NCI-H146 treated with DMSO at 0.1 percent for 48 hours (cell line): ENCODE results near the gene TMEM92.
A peak's percentile ranks its signal among the peaks of the same experiment; 100 is the strongest.
"Not testable (repeated sequence)": the region's sequence is repeated elsewhere in the genome, so short reads cannot be mapped to it uniquely, and the experiment has no call there.

ENCODE experiments used
- DNase-seq: peaks from one replicate; lab custom pipeline; 2025; ENCODE audit not compliant: unreplicated experiment; lab: John Stamatoyannopoulos, UW

TMEM92 gene

DNA sequence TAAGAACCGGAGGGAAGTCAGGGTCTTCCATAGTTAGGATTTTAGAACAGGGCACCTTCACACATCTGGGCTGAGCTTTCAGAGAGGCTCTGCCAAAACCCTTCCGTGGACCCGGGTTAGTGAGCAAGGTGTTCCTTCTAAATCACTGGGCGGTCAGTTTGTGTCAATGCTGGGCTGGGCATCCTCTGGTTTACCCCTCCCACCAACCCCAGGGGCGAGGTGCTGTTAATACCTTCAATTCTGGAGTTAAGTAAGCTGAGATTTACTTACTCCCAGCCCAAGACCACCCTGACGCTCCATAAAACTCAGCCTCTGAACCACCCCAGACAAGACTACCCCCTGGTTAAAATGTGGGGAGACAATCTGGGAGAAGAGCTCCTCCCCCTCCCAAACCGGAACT lies 1.0 kb downstream of the TMEM92 start:
- DNase-seq, result no peak

DNA sequence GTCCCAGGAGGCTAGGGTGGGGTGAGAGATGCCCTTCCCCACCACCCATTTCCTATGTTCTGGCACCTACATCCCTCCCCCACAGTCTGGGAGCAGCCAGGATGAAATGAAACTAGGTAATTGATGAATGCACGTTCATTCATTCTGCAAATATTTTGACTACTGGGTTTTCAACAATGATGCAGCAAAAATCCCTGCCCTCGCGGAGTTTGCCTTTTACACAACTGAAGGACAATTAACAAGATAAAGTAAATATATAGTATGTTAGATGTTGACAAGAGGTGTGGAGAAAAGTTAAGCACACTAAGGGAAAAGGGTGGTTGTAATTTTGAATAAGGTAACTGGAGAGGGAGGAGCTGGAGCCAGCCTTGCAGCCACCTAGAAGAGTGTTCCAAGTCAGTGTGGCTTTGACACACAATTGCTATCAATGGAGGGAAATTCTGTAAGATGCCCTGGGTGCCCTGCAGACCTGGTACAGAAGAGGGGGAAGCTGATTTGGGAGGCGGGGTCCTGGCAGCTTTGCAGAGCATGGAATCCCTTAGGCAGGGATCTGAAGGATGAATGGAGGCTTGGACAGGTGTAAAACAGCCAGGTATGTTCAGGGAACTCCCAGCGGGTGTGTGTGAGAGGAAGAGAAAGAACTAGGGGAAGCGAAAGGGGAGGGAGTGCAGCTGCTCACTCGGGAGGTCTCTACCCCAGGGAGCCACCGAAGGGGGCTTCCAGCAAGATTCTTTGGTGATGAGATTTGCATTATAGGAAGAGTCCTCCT lies 2.5 kb downstream of the TMEM92 start:
- DNase-seq, result no peak

DNA sequence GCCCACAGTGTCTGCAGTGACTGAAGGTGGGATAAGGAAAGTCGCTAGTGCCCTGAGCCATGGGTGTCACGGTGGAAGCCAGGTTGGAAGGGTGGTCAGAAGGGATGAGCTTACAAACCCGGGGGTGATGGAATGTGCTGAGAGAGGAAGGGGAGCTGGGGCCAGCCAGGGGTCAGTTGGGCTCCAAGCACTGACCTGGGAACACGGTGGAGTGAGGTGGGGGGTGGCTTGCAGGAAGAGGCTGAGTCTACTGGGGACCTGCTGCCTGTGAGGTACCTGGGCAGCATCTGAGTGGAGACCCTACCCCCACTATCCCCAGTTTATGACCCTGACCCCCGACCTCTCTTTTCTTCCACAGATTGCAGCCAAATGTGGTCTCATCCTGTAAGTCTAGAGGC lies 3.1 kb downstream of the TMEM92 start:
- no peak for DNase-seq

GRCh38 chr17:50278526-50279180 lies 4.4 kb downstream of the TMEM92 start:
- DNase-seq, result no peak

DNA sequence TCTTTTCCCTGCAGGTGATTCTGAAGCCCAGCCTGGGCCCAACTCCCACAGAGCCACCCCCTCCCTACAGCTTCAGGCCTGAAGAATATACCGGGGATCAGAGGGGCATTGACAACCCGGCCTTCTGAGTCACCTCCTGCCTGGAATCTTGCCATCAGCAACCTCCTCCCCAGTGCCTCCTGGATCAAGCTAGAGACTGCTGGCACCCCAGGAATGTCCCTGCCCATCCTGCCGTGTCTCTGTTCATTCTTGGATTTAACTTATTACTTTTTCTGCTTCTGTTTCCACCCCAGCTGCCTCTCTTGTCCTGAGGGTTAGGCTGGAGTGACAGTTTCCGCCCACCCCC lies 4.9 kb downstream of the TMEM92 start:
- DNase-seq, result no peak

DNA sequence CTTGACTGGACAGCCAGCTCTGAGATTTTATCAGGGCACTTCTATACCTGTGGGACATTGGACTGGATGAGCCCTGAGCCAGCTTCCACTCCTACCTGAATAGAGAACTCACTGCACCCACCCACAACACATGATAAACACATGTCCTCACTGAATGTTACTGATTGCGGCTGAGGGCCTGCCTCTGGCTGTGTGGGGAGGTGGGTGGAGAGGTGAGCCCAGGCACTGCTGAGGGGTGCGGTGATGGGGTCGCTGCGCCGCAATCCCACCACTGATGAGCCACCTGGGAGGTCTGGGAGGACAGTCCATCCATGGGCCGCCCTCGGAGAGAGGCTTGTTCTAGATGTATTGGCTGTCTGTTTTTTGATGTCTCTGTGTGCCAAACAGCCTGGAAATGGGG lies 5.4 kb downstream of the TMEM92 start:
- no peak for DNase-seq

DNA sequence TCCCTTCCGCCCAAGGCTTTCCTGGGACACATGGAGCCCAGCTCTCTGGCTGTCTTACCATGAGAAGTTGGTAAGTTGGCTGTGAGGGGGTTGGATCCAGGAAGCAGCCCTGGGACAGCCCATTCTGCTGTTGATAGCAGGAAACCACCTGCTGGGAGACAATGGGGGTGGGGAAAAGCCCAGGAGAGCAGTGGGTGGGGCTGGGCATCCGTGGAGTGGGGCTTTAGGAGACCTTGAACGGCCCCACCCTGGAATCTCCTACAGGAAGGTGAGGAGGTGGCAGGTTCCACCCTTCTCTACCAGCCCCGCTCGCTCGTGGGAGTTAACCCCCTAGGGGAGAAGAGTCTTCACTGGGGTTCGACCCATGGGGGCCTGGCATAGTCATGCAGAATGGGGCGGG lies 5.8 kb downstream of the TMEM92 start:
- no peak for DNase-seq

DNA sequence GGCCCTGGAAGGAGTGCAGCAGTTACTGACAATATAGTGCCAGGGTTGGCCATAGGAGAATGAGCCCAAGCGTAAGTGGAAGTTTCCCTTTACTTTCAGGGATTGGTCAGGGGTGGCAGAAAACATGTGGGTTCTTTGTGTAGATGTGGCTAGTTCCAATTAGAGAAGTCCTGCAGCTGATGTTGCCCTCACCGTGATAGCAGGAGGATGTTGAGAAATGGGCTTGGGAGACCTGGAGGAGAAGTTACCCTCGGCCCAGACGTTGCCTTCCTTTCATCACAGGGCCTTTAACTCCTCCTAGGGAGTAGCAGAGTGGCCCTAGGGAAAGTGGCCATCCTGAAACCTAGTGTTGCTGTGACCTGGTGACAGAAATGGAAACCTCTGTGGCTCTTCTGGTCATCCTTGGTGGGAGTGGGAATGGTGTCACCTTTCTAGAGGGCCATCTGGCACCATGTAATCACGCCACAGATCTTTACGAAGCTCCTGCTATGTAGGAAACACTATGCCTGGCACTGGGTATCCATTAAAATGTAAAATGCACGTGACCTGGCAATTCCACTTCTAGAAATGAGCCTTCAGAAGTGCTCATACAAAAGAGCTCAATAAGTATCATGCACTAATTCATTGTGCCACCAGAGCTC lies 6.7 kb downstream of the TMEM92 start:
- DNase-seq, result no peak

DNA sequence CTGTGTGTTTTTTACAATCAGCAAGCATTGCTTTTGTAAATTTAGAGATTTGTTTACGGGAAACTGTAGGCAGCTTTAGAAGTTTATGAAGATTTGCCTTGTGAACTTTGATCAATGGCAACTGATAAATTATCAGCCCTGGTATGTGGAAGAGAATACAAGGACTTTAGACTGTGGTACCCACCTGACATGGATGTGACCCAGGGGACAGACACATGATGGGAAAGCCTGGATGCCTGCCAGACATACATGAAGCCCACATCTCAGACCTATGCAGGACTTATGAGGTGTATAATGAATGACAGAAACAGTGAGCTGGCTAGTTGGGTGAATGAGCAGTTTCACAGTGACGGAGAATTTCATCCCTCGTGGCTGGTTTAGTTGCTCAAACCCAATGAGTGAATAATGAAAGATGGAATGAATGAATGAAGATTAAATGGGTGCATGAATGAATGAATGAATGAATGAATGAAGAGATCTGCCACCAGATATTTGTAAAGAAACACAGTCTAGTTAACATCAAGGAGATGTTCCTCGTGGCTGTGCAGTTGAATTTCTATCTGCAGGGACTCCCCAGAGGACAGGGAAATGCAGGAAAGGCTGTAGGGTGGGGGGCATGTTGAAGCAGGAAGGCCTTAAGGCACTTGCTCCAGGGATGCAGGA lies 7.6 kb downstream of the TMEM92 start:
- DNase-seq, result no peak

GRCh38 chr17:50283246-50283645 lies 9.0 kb downstream of the TMEM92 start:
- no peak for DNase-seq

DNA sequence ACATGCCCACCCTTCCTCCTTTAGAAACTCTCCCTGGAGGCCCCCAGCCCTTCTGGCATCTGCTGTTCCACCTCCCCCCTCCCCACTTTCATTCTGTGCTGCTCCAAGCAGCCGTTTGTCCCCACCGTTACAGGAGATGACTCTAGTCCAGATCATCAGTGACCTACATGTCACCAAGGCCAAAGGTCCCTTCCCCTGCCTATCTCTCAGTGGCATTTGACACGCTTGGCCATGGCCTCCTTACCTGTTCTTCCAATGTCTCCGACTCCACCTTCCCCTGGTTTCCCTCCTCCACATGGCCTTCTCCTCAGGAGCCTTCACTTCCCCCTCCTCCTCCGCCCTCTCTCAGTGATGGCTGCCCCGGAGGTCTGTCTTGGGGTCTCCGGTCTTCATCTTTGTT lies 9.4 kb downstream of the TMEM92 start:
- DNase-seq, result no peak

GRCh38 chr17:50285941-50286340 lies 11.7 kb downstream of the TMEM92 start:
- DNase-seq, result no peak

- DNase-seq, result not testable (repeated sequence)
Measured at GRCh38 chr17:50287302-50287701, 13.0 kb downstream of the TMEM92 start.

DNA sequence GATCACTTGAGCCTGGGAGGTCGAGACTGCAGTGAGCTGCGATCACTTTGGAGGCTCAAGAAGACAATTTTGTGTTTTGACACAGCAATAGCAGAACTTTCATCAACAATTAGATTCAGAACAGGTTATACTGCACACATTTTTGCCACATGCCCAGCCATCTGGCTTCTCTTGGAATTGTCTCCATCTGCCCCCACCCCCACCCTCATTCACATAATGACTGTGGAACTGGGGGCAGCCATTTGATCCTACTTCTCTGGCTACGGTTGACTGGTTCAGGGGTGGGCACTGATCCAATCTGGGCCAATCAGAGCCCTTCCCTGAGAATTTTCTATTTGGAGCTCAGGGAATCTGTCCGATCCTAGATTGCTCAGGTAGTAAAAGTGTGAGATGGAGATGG lies 14.0 kb downstream of the TMEM92 start:
- no peak for DNase-seq

DNA sequence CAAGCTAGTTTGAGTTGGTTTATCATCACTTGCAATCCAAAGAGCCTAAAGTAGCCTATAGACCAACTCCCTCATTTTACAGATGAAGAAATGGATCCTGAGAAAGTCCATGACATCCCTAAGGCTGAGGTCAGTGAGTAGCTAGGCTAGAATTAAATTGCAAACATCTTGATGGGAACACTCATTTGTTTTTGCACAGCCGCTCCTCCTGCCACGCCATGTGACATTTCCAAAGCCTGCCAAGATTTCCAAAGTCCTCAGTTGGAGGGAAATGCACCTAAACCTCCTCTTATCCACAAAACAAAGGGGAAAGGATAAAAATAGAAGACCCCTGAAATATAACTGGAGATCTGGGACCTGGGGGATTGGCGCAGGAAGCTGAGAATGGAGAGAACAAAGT lies 15.0 kb downstream of the TMEM92 start:
- no peak for DNase-seq

GRCh38 chr17:50289991-50290702 lies 15.9 kb downstream of the TMEM92 start:
- DNase-seq, result no peak

DNA sequence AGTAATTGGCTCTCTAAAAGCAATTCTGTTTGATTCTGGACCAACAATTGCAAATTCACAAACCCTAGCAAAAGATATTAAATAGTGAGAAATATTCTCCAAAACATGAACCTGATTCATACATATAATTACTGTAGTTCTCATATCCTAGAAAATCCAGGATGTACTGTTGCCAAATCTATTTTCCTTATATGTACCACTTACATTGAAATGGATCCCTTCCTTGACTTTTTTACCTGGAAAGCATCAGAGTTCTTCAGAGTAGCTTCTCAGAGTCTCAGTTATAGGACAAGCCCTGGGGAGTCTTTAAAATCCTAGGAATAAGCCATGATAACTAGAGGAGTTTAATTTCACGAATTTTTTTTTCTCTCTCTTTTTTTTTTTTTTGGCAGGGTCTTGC lies 16.7 kb downstream of the TMEM92 start:
- no peak for DNase-seq

- no peak for DNase-seq
Measured at GRCh38 chr17:50292465-50292864, 18.2 kb downstream of the TMEM92 start.

- no peak for DNase-seq
Measured at GRCh38 chr17:50295021-50295420, 20.8 kb downstream of the TMEM92 start.

DNA sequence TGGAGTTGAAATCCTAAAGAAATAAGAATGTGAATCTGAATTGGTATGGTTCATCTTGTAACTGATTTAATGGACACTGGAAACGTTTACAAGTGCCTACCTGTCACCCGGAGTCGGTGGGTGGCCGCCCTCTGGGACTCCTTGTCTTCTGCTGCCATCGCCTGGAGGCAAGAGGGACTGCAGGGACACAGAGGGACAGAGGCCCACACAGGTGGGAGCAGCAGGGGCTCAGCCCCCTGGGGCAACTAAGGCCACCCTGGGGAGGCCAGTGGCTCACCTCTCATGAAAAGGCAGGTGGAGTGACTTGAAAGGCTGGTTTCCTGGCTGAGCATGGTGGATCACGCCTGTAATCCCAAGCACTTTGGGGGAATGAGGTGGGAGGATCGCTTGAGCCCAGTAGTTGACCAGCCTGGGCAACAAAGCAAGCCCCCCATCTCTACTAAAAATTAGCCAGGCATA lies 23.2 kb downstream of the TMEM92 start:
- DNase-seq, result peak; percentile 69

- no peak for DNase-seq
Measured at GRCh38 chr17:50298018-50298417, 23.8 kb downstream of the TMEM92 start.
